GM21515 (cell line): ENCODE measurements around the gene FOXD2.

ENCODE experiments used
- ATAC-seq: cut with Tn5 transposase; IDR thresholded peaks from one replicate; pipeline ENCODE4 v1.9.1; 2021; ENCODE audit not compliant: unreplicated experiment

Gene FOXD2

DNA sequence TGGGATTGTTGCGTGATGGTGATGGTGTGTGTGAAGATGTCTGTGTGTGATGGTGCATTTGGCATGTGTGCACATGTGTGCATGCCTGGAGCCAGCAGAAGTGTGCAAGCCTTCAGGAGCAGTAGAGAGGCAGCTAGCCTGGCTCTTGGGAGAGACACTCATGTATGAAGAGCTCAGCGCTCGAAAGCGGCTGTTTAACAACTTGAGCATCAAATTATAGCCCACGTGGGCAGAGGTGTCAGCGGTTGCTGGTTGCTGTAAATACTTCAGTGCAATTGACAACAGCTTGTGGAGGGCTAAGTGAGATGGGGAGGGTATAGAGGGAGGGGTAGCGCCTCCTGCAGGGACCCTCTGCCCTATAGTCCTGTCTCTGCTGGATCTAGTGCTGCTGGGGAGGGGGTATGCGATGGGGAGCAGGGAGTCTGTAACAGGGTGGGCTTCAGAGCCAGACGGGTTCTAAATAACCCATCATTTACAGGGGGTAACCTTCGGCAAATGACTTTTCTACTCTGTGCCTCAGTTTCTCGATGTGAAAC is 21.5 kb downstream of the FOXD2 start:
- ATAC-seq, result no peak

DNA sequence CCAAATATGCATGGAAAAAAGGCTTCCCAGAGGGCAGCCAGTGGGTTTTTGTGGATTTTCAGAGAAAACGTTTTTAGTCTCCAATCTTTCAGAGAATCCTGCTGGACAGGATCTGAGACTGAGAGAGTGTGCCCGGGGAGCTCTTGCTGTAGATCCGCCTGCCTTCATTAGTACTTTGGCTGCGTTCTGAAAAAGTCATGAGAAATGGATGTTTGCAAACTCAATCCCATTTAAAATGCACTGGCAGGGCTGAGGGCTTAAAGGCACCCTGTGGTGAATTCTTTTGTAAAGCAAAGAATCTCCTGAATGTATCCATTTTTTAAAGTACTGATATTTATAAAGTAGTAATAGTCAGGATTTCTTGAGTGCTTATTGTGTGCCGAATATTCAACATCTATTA is 22.2 kb downstream of the FOXD2 start:
- ATAC-seq, result no peak

DNA sequence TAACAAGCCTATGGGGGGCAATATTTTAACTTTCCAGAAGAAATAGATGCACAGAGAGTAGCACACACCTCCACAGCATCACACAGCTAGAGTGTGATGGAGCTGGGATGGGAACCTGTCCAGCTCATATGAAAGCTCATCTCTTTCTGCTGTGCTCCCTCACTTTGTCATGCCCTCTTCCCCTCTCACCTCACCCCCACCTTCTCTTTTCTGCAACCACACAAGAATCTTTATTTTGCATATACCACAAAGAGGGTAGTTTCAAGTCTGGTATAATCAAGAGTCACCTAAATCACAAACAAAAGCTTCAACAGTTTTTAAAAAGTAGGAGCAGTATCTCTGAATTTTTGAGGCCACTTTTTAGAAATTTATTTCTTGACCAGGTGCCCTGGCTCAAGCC is 22.6 kb downstream of the FOXD2 start:
- no peak for ATAC-seq

DNA sequence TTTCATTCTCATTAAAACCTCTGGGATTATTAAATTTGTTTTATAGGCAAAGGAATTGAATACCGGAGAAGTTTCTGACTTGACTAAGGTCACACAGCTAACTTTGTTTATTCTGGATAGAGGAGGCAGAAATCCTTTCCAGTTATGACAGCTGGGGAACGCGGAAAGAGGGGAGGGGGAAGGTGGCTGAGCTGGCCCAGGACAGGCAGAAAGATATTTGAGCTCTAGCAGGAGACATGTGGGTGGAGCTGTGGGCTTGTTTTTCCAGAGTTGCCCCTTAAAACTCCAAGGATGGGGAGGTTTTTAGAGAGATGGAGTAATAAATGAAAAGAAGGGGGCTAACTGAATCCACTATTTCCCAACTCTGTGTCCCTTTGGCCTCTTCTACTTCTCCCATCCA is 27.8 kb downstream of the FOXD2 start:
- ATAC-seq, result no peak

GRCh38 chr1:47468709-47469389 is 31.0 kb downstream of the FOXD2 start:
- no peak for ATAC-seq

DNA sequence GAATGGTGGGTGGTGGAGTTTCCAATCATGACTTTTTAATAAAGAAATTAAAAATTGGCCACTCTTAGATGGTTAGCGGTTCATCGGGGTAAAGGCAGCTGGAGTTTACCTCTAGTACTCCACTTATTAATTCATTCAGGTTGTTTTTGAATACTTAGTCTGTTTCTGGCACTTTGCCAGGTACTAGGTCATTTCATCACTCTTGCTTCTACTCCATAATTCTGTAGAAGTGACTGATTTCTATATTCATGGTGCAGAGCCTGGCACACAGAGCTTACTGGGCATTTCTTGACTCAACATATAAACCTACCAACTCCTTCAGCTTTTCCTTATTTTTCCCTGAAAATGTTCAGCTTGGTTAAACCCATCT is 31.5 kb downstream of the FOXD2 start:
- ATAC-seq, result no peak

DNA sequence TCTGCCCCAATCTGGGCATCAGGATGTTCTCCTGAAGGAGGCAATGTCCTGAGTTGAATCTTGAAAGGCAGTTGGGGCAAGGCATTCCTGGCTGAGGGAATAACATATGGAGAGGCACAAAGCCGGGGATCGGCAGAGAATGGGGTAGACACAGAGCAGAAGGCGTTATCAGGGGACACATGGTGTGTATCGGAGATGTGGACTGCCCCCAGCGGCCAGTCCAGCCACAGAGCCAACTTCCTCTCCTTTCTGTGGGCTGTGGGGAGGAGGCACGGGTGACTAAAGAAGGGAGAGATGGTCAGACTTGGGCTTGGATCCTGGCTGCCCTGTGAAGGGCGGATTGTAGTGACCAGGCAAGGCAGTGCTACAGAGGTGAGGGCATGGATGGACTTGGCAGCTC is 32.1 kb downstream of the FOXD2 start:
- no peak for ATAC-seq

DNA sequence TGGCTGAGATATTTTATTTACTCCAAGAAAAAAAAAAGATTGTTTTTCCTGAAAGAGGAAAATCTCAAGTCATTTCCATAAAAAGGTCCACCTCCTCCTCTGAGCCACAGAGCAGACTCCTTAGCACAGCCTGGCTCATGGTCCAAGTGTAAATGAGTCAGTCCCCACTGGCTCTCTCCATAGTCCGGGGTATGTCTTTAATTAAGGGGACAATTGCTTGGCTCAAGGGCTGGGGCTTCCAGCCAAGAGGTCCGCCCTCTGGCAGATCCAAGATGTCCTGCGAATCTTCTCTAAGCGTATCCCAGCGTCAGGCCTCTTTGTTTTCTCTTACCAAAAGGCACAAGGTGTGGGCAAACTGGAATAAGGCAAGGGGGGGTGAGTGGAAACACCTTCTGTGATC is 33.3 kb downstream of the FOXD2 start:
- no peak for ATAC-seq

- no peak for ATAC-seq
Measured at GRCh38 chr1:47474278-47475193, 36.7 kb downstream of the FOXD2 start.

DNA sequence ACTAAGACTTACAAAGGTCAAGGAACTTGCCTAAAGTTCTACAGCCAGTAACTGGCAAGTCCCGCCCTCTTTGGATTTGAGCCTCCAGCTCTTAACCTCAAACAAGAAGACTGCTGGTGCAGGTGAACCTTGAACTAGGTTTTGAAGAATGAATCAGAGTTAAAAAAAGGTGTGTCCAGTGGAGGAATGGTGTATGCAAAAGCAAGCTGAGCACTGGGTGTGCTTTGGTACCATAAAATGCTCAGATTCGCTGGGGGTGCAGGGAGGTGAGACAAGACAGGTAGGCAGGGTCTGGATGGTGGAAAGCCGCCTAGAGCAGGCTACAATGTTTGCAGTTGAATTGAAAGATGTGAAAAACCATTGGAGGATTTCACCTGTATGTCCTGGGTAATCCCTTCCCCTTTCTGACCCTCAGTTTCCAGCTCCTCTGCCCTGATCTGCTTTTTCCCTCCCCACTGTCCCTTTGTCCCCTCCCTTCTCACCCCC is 39.8 kb downstream of the FOXD2 start:
- no peak for ATAC-seq

DNA sequence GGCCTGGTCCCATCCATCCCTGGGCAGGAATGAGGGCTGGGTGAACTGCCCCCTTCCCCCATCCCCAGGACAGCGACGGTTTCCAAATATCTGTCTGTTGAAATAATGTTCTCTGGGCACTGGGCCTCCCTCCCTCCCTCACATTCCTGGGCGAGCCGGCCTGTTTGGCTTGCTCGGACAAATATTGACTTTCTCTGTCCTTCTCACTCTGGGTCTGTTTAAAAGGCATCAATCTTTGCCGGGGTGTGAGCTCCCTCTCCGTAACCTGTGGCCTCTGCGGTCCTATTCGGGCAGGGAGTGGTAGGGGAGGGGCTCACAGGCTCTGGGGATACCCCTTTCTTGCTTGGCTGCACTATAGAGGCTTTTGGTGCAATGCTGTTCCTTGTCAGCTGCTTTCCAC is 40.2 kb downstream of the FOXD2 start:
- no peak for ATAC-seq

- ATAC-seq, result no peak
Measured at GRCh38 chr1:47479664-47480063, 41.8 kb downstream of the FOXD2 start.

DNA sequence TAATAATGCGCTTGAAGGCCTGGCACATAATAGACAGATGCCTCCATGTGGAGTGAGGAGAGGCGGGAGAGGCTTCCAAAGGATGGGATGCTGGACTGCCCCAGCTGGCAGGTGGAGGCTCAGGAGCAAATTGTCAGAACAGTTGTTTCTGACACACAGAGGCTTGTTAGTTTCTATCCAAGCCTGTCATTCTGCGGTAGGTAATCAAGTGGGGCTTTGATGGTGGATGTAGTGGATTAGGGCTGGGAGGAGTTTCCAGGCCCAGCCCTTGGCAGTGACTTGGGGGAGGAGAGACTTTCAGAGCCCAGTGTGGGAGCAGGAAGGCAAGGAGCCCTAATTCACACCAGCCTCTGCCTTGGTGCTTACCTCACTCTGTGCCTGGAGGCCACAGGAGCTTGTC is 44.1 kb downstream of the FOXD2 start:
- ATAC-seq, result no peak

- no peak for ATAC-seq
Measured at GRCh38 chr1:47482786-47483185, 44.9 kb downstream of the FOXD2 start.

GRCh38 chr1:47483651-47484050 is 45.8 kb downstream of the FOXD2 start:
- no peak for ATAC-seq

GRCh38 chr1:47485817-47486216 is 48.0 kb downstream of the FOXD2 start:
- ATAC-seq, result no peak

DNA sequence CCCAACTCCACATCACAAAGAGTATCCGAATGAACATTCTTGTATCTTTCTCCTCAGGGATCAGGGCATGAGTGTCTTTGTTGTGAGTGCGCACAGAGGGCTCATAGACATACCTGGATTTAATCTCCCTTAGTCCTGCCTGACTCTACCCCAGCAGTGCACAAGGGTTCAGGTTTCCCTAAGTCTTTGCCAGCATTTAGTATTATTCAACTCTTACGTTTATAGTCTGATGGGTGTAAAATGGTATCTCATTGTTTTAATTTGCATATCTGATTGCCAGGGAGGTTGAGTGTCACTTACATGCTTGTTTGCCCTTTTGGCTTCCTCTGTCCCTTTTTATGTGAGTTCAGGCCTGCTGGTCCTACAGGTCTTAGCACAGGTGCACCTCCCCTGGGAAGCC is 49.5 kb downstream of the FOXD2 start:
- no peak for ATAC-seq

DNA sequence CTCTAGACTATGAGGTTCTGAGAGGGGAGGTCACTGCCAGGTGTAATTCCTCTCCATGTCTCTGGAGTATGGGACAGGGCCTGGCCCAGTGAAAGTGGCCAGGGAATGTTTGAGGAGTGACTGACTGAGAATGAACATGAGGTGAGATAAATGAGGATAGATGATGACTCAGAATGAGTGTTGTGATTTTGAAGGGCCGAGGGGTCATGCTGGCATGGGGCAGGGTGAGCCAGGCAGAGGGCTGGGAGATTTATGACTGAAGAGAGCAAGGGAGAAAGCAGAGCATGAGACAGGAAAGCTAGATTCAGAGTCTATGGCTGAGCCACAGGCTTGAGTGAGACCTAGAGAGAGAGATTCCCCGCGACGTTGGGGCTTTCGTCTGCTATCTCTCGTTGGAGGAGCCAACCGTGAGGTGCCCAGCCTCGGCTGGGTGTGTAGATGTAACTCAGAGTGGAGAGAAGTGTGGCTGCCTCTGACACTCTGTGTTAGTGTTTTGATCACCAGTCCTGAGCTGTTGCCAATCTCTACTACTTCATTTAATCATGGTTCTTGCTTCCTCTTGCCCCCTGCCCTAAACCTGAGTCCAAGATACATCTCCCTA is 50.1 kb downstream of the FOXD2 start:
- ATAC-seq, result no peak
